Mucosa of gallbladder (tissue), 1 donor: Measurements from ENCODE around the gene AHSA1. TPM values are rescaled to one million over a fixed set of nuclear protein-coding genes. Genes with fewer than 3 reads are reported as not detected.

ENCODE experiments used
- DNase-seq: peaks from one replicate; pipeline ENCODE4 v3.0.0-alpha.2; 2020; ENCODE audit warnings: low spot score
- total RNA-seq: library from RNA; stranded (reverse); gene quantifications from one replicate; pipeline ENCODE4 v1.2.1, GENCODE V29; 2021
- donor health status: DM: no; HTN: no; CAD: no.

AHSA1 gene
- total RNA-seq, 1 donor from 2014 or later = 153 TPM

DNA sequence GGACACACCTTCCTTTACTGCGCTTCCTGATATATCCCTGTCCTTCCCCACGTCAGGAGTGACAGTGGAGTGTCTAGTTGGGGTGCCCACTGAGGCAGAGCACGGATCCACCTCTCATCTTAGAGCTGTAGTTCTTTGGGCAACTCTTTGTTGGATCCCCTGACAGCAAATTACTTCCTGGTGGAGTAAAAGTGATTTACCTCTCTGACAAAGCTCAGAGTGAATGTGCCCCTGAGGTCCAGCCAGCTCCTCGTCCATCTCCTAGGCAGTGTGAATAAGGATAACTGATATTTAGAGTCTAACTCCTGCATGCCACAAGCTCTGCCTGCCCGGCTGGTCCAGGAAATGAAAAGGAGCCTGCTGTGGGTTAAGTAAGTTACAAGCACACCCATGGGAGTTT is 16.0 kb downstream of the AHSA1 start:
- DNase-seq = no peak

DNA sequence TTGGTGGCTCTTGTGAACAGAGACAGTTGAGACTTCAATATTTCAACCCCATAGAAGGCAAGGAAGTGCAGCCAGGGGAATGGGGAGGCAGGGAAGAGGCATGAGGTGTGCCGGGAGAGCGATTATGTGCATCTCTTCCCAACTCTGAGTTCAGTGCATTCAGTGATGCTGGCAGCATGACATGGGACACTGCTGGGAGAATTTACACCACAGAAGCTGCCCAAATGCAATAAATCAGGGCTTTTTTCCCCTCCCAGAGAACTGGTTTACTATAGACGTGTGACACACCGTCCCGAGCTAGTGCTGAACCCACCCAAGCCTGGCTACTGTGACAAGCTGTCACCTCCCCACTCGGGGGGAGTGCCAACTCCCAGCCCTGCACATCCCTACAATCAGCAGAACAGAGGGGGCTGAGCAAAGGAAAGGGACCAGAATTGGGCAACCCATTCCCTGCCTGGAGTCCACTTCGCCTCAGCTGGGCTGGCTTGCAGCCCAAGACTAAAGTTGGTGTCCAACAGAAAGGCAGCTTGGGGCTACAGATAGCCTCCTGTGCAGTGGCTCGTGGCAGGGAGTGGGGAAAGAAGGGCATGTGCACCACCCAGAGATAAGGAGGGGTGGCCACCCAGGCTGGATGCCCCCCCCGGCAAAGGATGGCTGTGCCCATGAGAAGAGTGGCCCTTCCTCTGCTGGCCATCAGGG is 16.7 kb downstream of the AHSA1 start:
- DNase-seq = no peak

DNA sequence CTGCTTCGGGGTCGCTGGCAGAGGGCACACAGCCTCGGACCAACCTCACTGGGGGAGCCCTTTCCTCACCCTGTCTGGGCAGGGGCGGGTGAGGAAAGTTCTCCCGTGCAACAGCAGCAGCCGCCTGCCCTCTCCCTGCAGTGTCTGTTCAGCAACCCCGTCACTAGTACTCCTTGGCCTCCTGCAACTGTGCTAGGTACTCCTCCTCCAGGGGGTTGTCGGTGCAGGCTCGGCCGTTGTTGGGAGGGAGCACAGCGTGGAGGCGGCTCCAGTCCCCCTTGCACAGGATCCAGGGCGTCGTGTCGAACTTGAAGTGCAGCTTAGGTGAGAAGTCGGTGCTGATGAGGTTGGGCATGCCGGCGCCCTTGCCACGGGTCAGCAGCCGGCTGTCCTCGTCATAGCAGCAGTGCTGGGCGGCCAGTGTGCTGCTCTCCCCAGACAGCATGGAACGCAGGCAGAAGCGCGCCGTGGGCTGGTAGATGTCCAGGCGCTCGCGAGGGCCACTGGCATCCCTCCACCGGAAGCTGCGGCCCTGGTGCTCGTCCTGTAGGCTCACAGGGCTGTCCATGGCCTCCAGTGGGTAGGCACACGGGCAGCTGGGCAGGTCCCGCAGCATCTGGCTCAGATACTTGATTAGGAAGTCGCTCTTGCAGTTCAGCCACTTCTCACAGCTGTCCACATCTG is 17.7 kb downstream of the AHSA1 start:
- no peak for DNase-seq

DNA sequence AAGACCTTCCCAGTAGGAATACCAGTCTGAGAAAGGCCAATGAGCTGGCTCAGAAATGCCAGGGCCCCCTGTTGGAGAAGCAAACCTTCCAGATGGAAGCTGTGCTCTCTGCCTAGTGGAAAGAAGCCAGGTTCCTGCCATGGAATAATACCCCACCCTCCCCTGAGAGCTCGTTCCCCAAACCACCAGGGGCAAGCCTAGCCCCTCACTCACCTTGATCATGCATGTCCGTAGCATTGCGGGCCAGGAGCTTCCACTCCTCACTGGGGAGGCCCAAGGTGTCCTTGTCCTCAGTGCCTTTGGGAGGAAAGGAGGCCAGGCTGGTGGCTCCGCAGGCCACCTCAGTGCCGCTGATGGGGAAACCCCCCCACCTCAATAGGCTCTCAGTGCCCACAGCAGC is 20.1 kb downstream of the AHSA1 start:
- DNase-seq = no peak

DNA sequence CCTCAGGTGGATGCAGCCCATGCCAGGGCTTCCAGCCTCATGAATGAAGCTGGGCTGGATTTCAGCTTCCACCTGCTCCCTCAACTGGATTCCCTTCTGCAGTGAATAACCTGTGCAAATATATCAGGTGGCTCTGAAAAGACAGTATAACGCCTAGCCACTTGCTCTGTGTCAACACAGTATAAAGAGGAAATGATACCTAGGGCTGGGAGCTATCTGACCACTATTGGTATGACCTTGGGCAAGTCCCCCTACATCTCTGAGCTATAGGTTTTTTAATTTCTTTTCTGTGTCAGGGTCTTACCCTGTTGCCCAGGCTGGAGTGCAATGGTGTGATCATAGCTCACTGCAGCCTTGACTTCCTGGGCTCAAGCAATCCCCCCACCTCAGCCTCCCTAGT is 20.9 kb downstream of the AHSA1 start:
- no peak for DNase-seq

DNA sequence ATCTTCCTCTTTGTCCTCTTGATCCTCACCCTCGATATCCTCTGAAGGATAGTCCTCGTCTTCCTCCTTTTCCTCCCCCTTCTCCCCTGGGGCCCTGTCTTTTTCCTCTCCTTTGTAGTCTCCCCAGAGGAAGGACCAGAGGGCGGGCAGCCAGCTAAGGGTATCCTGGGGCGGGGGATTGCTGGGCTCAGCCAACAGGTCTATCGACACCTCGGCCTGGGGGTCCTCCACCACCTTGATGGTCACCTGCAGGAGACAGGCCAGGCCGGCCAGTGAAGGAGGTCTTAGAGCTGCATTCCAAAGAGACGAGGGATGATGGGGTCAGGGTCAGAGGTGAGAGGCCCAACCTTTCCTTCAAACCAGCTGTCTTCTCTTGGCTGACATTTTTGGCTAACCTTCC is 24.5 kb downstream of the AHSA1 start:
- DNase-seq = no peak

DNA sequence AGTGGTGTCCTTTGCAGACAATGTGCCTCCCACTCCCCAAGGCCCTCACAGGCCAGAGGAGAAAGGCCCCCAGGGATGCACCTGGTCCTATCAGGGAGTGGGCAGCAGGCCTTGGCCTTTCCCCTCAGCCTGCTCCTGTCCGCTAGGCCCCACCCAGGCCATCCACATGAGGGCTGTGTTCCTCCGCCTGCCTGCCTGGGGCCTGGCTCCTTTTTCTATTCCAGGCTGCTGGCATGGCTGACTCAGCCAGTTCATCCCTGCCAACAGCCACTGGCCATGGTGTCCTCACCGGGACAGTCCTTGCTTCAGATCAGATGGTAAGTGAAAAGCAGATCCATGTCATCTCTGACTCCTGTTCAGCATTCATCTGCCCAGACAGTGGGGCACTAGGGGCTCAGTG is 27.4 kb downstream of the AHSA1 start:
- no peak for DNase-seq

DNA sequence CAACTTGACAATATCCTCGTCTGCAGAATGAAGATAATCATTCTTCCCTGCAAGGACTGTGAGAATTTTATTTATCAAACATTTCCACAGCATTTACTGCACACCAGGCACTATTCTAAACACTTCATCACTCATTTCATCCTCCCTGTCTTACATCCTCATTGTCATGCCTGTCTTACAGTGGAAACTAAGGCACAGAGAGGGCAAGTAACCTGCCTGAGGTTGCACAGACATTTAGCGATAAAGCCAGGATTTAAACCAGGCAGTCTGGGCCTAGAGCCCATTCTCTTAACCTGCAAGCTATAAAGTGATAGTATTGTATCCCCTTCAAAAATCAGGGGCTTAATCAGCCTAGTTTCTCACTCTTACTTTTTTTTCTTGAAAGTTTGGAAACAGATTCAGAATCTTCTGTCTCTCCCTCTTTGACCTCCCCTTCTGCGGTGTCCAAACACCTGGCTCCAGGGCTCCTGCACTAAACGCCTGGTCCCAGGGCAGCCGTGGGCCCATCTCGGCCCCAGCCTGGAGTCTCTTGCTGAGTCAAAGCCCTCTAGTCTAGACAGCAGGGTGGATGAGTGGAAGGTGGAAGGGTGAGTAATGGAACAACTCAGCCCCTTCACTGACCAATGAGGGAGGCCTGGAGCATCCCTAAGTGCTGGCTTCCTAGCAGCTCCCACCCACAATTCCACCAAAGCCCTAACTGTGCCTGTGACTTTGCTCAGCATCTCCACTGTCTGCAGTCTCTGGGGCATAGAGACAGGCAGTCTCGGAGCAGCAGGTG is 28.2 kb downstream of the AHSA1 start:
- DNase-seq = no peak

DNA sequence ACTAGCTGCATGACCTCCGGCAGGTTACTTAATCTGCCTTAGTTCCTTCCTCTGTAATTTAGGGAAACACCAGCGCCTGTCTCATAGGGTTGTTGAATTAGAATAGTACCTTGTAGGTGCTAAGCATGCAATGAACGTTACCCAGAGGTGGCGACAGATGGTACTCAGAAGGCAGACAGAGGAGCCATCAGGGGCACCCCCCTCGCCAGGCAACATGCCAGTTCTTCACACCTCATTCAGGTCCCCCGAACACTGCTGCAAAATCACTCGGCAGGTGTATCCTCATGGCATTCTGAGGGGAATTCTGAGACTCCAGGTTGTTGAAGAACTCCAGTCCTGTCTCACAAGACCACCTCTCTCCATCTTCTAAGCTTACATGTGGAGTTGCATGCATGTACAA is 30.7 kb downstream of the AHSA1 start:
- DNase-seq = no peak

DNA sequence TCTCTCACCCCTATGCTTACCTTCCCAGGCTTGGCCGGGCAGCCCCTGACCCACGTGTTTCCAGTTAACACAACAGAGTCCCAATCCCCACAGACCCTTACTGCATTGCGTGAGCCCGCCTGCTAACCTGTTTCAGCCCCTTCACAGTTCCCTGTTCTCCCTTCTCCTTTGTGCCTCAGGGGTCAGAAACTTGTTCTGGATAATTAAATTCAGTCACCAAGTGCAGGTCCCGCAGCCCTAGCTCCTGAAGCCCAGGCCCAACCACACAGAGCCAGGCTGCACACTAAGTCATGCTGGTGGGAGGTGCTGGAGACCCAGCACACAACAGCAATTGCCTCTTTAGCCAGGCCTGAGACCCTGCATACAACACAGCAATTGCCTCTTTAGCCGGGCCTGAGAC is 31.1 kb downstream of the AHSA1 start:
- DNase-seq = no peak

DNA sequence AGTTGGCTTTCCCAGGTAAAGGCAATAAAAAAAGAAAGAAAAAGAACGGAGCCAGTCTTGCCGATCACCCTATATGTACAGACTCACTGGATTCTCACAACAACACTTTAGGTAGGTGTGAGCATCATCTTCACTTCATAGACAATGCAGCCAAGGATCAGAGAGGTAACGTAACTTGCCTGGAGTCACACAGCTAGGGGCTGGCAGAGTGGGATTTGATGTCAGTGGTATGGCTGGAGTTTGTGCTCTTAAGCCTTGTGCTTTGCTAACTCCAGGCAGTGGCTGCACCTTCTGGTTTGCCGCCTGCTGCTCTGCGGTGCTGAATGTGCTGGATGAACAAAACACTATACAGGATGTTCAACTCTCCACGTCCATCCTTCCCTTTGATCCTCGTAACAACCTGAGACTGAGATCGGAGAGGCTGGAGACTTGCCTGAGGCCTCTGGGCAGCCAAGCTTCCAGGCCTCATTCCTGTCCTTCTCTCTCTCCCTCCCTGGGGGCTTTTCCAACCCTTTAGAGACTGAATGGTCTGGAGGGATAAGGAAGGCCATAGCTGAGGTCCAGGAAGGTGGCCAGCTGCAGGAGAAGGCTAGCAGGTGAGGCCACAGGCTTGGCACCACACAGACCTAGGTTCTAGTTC is 32.6 kb downstream of the AHSA1 start:
- no peak for DNase-seq

DNA sequence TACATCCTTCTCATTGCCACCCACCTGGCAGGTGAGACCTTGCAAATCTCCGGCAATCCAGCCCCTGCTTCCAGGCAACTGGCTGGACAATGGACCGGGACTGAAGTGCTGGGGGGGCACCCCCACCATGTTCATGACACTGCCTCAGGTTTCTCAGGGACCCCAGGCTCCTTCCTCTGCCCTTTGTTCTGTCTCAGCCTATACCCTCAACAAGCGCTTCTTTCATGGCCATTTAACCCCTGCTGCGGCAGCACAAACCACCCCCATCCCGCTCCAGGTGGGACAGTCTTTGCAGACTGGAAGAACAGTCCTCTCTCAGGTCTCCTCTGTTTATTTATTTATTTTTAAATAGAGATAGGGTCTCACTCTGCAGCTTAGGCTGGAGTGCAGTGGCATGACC is 33.2 kb downstream of the AHSA1 start:
- no peak for DNase-seq

DNA sequence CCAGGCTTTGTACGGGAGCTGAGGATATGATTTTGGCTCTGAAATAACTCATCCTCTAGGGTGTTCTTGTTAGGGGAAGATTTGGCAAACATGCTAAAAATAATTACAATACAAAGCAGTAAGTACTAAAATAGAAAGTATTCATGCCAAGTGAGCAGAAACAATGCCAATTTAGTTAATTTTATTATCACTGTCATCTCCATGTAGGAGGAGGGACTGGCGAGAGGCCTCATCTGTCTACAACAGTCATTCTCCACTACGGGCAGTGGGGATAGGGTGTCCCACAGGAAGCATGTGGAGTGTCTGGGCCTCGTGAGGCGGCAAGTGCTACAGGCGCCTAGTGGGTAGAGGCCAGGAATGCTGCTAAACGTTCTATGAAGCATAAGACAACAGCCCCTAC is 37.4 kb downstream of the AHSA1 start:
- no peak for DNase-seq

DNA sequence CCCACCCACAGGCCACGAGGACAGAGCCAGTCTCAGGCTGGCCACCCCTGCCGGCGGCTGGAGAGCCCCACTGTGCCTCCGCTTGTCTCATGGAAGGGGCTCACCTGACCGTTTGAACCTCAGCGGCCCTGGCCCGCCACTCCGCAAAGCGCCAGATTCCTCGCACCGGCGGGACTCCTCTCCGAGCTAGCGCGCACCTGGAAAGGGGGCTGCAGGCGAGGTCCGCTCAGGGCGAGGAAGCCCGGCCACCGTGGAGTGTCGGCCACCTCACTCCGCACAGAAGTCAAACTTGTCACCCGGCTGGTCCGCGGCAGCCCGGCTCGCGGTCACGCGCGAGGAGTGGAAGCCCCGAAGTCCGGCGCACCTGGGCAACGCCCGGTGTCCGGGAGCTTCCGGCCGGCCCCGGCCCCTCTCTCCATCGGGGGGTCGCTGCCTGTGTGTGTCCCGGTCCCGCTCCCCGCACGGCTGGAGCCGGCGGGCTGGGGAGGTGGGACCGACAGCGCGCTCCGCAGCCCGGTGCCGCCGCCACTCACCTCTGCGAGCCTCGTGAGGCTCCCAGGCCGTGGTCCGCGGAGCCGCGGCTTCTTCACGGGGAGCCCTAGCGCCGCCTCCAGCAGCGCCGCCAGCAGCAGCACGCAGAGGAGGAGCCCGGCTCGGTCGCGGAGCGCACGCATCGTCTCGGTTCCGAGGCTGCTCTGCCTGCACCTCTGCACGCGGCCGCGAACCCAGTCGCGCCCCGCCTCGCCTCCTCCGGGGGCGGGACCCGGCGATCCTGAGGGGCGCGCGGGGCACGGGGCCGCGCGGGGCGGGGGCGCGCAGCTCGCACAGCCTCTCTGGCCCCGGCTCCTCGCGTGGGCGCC is 40.5 kb downstream of the AHSA1 start, which contains the start of gene ISM2:
Gene ISM2, minus strand, starts transcription at position 697 of the 860 bp plus-strand sequence. Its CDS starts 23 bp downstream, at position 674.
- DNase-seq = peak; percentile 16

DNA sequence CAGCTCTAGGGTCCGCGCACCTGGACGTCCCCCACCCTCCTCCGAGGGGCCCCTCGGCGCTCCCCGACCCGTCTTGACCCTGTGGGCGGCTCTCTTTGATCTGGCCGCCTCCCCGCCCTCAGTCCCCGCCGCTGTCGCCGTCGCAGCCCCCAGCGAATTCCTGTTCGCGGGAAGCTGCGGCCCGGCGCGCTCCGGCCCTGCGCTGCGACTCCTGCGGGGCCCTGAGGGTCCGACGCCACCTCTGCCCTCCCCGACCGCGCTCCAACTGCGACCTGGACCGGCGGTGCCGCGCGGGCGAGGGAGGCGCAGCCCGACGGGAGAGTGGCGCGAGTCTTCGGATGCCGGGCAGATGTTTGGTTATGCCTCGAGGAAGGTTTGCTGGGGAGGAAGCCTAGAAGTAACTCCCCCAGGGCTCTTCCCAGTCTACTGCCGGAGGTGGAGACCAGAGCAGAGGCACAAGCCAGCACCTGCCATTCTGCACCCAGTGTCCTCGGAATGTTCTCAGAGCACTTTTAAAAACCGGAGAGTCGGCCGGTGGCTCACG is 41.2 kb downstream of the AHSA1 start:
- DNase-seq = no peak

DNA sequence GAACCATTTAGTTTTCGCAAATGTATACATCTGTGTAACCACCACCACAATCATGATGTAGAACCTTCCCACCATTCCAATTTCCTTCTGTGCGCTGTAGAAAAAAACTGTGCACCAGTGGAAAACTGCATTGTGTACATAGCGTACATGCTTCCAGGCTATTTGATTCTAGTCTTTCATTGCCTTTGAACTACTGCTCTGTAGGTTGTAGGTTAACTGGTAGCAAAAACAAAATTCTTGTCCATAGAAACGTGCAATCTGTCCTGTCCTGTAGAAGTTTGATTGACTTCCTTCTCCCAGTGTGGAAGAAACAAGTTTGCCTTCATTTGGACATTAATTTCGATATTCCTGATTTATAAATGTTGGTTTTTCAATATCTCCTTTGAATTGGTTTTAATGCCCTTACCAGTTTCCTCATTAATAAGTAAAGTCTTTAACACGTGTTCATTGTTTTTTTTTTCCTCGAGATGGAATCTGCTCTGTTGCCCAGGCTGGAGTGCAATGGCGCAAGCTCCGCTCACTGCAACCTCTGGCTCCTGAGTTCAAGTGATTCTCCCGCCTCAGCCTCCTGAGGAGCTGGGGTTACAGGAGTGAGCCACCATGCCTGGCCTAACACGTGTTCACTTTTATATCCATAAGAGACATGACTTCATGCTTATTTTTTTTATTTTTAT is 44.4 kb downstream of the AHSA1 start:
- DNase-seq = no peak

DNA sequence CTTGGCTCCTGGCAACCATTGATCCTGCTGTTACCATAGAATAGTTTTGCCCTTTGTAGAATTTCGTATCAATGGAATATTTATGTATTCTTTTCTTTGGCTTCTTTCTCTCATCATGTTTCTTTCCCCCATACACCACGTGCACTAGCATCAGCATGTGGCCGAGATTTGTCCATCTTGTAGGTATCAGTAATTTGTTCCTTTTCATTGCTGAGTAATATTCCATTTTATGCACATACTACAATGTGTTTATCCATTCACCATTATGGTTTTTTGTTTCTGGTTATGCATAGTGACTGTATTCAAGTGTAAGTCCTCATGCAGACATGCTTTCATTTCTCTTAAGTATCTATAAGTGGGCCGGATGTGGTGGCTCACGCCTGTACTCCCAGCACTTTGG is 45.2 kb downstream of the AHSA1 start:
- DNase-seq = no peak

DNA sequence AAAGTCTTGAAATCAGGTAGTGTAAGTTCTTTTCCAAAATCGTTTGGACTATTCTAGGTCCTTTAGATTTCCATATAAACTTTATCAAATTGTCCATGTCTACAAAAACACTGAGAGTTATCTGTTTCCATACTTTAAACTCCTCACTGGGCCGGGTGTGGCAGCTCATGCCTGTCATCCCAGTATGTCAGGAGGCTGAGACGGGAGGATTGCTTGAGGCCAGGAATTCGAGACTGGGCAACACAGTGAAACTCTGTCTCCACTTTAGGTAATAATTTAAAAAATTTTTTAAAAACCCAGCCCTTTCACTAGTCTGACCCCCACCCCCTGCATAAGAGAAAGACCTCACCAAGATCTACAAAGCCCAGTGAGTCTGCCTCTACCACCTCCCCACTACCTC is 47.1 kb downstream of the AHSA1 start:
- DNase-seq = no peak

DNA sequence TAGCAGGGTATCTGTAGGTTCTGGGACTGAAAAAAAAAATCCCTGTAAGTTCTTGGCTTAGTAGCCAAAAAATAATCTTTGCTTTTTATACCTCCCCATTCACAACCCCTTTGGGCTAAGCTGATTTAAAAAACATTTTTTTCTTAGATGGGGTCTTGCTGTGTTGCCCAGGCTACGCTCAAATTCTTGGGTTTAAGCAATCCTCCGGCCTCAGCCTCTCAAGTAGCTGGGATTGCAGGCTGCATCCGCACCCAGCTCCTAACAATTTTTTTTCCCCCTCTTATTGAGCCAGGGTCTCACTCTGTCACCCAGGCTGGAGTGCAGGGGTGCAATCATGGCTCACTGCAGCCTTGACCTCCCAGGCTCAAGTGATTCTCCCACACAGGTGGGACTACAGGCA is 49.9 kb downstream of the AHSA1 start:
- no peak for DNase-seq

DNA sequence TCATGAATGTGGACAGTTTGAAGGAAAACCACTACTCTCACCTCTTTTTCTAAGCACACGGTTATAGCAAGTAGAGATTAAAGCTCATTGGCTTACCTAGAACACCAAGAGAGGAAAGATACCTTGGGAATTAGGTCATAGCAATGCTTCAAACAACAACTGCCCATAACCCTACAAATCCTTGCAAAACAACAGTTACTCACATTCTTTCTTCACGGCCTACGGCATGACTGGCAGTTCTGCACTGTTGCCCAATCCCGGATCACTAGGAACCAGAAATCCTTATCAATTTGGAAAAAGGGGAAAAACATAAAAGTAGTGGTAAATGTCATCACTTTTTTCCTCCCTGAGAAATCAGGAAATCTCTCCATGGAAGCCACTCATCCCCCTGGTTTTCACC is 50.4 kb downstream of the AHSA1 start:
- DNase-seq = no peak

DNA sequence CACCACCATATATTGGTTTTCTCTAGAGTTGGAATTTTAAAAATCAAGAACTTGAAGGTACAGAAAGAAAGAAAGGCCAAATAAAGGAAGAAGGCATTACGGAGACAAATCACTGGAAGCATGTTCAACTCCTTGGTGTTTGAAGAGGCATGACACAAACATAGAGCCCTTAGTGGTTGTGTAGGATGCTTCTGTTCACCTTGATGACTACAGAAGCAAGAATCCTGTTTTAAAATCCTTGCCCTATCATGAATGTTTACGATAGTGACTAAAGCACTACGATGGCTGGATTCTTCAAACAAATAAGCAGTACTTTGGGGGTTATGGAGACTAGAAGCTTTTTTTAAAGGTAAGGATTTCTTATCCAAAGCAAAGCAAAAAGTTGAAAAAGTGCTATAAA is 51.0 kb downstream of the AHSA1 start:
- DNase-seq = no peak
